Vagina (tissue), 2 donors: ENCODE results near the gene SIRT2. TPM values are rescaled to one million over a fixed set of nuclear protein-coding genes. Genes with fewer than 3 reads are reported as not detected.

Experiments used
- DNase-seq, 2 donors: peaks; one replicate each; pipeline ENCODE4 v3.0.0-alpha.2; 2017; ENCODE audit errors: extremely low spot score in 2 of 2
- H3K27ac ChIP-seq: fragments of 200-600 bp; sonication (generic); one replicate; pipeline ENCODE4 v1.5.1; 2019
- H3K27me3 ChIP-seq: fragments of 200-600 bp; sonication (generic); one replicate; pipeline ENCODE4 v1.5.1; 2019
- H3K36me3 ChIP-seq, 2 donors: fragments of 200-600 bp; sonication (generic); one replicate each; pipeline ENCODE4 v1.5.1; 2017 to 2019
- H3K4me1 ChIP-seq: fragments of 200-600 bp; sonication (generic); one replicate; pipeline ENCODE4 v1.5.1; 2019
- H3K4me3 ChIP-seq, 2 donors: fragments of 200-600 bp; sonication (generic); 1 replicate in 1 of 2; 2 replicates in 1 of 2; pipeline ENCODE4 v1.5.1; 2016 to 2019
- H3K9me3 ChIP-seq: fragments of 200-600 bp; sonication (generic); one replicate; pipeline ENCODE4 v1.5.1; 2019
- POLR2A ChIP-seq, 2 donors: fragments of 450-650 bp; IDR thresholded peaks; one replicate each; pipeline ENCODE4 v1.6.1; 2017; ENCODE audit warnings: antibody characterized with exemption in 2 of 2, mild to moderate bottlenecking in 2 of 2, moderate library complexity in 2 of 2
- POLR2AphosphoS5 ChIP-seq, 2 donors: sonication (generic); formaldehyde crosslinking; IDR thresholded peaks; one replicate each; pipeline ENCODE4 v1.9.0; 2017; ENCODE audit warnings: antibody characterized with exemption in 2 of 2, mild to moderate bottlenecking in 2 of 2, low read depth in 1 of 2; ENCODE audit not compliant: insufficient read depth in 1 of 2
- intact Hi-C: fragments of 100-400 bp; cut with DNase I; formaldehyde crosslinking; loops from one replicate; pipeline ENCODE4 v1.15.1; 2023
- total RNA-seq: library from RNA; depleted of rRNA; stranded (reverse); fragments of >200 nt; gene quantifications from one replicate; pipeline ENCODE4 v1.2.3, GENCODE V29; 2016
- TF ChIP-seq, protein P1 (sequence below), 3 experiments: fragments of 450-650 bp in 2 of 3; fragments of 200-600 bp in 1 of 3; sonication (generic) in 1 of 3; IDR thresholded peaks; one replicate each; pipeline ENCODE4 v1.5.1; 2017 to 2019; ENCODE audit warnings: antibody characterized with exemption in 3 of 3, mild to moderate bottlenecking in 2 of 3, moderate library complexity in 2 of 3

The SIRT2 gene
- total RNA-seq, 1 donor from 2014 or later, result 51.6 TPM

DNA sequence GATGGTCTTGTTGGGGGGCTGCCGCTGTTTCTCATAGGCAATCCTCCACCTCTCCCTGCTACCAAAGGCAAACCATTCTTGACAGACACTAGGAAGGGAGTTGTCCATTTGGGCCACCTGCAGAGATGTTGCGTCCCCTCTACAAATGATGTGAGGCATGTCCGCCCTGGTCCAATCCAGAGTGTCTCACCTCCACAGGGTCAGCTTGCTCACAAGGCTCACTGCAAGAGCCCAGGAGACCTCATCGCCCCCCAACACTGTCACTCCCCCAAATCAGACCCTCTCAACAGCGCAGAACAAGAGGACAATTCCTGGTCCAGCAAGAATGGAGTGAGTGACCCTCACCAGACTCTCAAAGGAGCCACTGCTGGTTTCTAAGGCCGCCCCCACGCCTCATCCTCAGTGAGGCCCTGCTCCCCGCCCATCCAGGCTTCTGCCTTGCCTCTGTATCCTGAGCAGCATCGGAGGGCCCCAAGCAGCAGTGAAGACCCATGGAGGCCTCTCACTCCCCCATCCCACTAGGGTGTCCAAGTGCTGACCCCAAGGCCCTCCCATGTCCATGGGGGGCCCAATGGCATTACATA is 56.2 kb downstream of the SIRT2 start:
- H3K27me3 ChIP-seq, result no peaks in the 10 kb centered on the region
- TF ChIP-seq POLR2AphosphoS5 (IDR thresholded peaks at IDR 0.05; ENCODE audit: insufficient read depth in 1 of 2, low read depth in 1 of 2), result no peak
- no peak for TF ChIP-seq POLR2A (IDR thresholded peaks at IDR 0.05)
- TF ChIP-seq, protein P1, sequence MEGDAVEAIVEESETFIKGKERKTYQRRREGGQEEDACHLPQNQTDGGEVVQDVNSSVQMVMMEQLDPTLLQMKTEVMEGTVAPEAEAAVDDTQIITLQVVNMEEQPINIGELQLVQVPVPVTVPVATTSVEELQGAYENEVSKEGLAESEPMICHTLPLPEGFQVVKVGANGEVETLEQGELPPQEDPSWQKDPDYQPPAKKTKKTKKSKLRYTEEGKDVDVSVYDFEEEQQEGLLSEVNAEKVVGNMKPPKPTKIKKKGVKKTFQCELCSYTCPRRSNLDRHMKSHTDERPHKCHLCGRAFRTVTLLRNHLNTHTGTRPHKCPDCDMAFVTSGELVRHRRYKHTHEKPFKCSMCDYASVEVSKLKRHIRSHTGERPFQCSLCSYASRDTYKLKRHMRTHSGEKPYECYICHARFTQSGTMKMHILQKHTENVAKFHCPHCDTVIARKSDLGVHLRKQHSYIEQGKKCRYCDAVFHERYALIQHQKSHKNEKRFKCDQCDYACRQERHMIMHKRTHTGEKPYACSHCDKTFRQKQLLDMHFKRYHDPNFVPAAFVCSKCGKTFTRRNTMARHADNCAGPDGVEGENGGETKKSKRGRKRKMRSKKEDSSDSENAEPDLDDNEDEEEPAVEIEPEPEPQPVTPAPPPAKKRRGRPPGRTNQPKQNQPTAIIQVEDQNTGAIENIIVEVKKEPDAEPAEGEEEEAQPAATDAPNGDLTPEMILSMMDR (IDR thresholded peaks at IDR 0.05), result no peak
- no peaks in the 10 kb centered on the region for H3K9me3 ChIP-seq
- peaks cover 67% of the 10 kb centered on the region for H3K4me1 ChIP-seq
- intact Hi-C loops, result no loop called here
- H3K4me3 ChIP-seq, result no peak overlapping the region
- H3K27ac ChIP-seq, result no peak overlapping the region
- no peak for DNase-seq
- H3K36me3 ChIP-seq, result peaks cover 21 to 95% of the 10 kb centered on the region in 2 donors

DNA sequence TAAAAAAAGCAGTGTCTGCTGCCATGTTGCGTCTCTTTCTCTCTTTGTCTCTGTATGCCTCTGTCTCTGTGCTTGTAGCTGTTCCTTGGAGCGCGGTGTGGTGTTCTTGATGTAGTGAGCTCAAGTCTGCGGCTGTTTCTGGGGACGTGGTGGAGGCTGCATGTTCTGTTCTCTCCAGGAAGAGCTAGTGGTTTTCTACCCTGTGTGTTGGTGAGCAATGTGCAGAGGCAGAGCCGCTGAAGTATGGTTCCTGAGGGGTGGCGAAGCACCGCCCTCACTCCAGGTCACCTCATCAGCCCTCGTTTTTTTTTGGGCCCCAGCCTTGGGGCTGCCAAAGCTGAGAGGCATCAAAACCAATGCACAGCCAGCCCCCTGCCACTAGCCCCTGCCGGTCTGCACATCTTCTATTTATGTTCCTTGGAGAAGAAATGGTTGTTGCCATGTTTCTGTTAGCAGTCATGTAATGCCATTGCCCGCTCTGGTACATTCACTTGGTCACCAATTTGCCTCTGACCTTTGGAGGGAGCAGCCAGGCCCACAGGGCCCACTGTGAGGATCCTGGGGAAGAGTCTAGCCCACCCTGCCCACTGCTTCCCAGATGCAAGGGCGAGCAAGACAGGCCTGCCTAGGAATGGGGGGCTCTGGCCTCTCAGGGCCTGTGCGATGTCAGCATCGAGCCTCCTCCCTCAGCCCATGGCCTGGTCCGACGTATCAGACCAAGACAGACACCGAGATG is 56.8 kb downstream of the SIRT2 start:
- no peak overlapping the region for H3K4me3 ChIP-seq
- no peak for DNase-seq
- no peaks in the 10 kb centered on the region for H3K9me3 ChIP-seq
- H3K4me1 ChIP-seq, result peaks cover 67% of the 10 kb centered on the region
- H3K36me3 ChIP-seq, result peaks cover 27 to 100% of the 10 kb centered on the region in 2 donors
- no peaks in the 10 kb centered on the region for H3K27me3 ChIP-seq
- H3K27ac ChIP-seq, result no peak overlapping the region
- intact Hi-C loops, result no loop called here
- TF ChIP-seq POLR2A (IDR thresholded peaks at IDR 0.05) (no peak), POLR2AphosphoS5 (IDR thresholded peaks at IDR 0.05; ENCODE audit: insufficient read depth in 1 of 2, low read depth in 1 of 2) (no peak)
- TF ChIP-seq, protein P1 (IDR thresholded peaks at IDR 0.05), result no peak

GRCh38 chr19:38841787-38842438 is 57.5 kb downstream of the SIRT2 start:
- H3K4me3 ChIP-seq, result no peak overlapping the region
- TF ChIP-seq POLR2AphosphoS5 (IDR thresholded peaks at IDR 0.05; ENCODE audit: insufficient read depth in 1 of 2, low read depth in 1 of 2) (peak in 1 of 2 donors; percentile 29), POLR2A (IDR thresholded peaks at IDR 0.05) (no peak)
- TF ChIP-seq, protein P1 (IDR thresholded peaks at IDR 0.05), result no peak
- H3K4me1 ChIP-seq, result peaks cover 65% of the 10 kb centered on the region
- no peaks in the 10 kb centered on the region for H3K27me3 ChIP-seq
- DNase-seq, result no peak
- H3K27ac ChIP-seq, result no peak overlapping the region
- H3K36me3 ChIP-seq, result peaks cover 27 to 100% of the 10 kb centered on the region in 2 donors
- intact Hi-C loops, result no loop called here
- no peaks in the 10 kb centered on the region for H3K9me3 ChIP-seq

GRCh38 chr19:38841180-38841766 is 58.1 kb downstream of the SIRT2 start:
- TF ChIP-seq POLR2AphosphoS5 (IDR thresholded peaks at IDR 0.05; ENCODE audit: insufficient read depth in 1 of 2, low read depth in 1 of 2) (no peak), POLR2A (IDR thresholded peaks at IDR 0.05) (no peak)
- TF ChIP-seq, protein P1 (IDR thresholded peaks at IDR 0.05), result no peak
- Histone ChIP-seq H3K27me3 (no peaks in the 10 kb centered on the region), H3K4me3 (no peak overlapping the region), H3K36me3 (peaks cover 30 to 100% of the 10 kb centered on the region in 2 donors), H3K4me1 (peaks cover 65% of the 10 kb centered on the region), H3K27ac (no peak overlapping the region), H3K9me3 (no peaks in the 10 kb centered on the region)
- DNase-seq, result no peak
- intact Hi-C loops, result no loop called here
